T-helper 9 cell (primary cell): ENCODE results near the gene EVA1A.

Experiments used
- DNase-seq: peaks from one replicate; pipeline ENCODE4 v3.0.0-alpha.2; 2020

Gene EVA1A

DNA sequence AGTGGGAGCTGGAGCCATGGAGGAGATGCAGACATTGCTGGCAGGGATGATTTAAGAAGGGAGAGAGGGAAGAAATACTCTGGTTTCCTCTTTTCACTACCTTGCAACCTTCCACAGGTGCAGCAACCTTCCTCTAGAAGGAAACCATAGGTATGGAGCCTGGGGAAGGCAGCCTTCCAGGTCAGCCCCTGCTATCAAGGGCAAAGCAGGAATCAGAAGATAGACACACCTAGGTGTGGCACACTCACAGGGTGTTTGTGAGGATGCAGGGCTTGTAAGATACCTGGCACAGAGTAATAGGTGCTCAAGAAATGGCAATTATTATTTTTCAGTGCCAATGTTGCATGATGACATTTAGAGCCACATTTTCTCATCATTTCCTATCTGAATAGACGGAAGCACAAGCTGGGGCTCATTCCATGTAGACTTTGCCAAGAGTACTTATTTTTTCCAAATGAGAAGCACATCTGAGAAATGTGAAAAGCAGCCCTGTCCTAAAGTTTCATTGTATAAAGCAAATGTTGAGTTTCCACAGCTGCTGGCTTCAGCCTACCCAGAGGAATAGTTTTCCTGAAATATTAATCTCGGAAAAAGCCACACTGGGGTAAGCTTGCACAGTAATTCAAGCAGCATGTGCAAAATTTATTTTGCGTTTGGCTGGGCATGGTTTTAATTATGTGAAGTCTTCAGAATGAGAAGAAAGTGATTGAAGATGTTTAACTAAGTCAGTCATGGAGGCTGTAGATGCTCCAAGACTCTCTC lies 20.6 kb downstream of the EVA1A start:
- DNase-seq, result no peak

GRCh38 chr2:75538521-75539490 lies 21.9 kb downstream of the EVA1A start:
- DNase-seq, result no peak

- no peak for DNase-seq
Measured at GRCh38 chr2:75537658-75538057, 23.1 kb downstream of the EVA1A start.

DNA sequence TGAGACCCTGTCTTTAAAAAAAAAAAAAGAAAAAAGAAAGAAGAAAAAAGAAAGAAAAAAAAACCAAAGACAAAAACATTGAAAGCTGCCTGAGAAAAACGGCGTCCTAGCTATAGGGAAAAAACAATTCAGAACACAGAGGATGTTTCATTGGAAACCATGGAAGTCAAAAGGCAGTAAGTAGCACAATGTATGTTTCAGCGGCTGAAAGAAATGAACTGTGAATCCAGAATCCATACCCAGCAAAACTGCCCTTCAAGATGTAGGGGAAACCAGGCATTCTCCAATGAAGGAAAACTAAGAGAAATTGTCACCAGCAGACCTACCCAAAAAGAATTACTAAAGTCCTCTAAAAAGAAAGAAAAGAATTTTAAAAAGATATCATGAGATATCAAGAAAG lies 27.6 kb downstream of the EVA1A start:
- no peak for DNase-seq

GRCh38 chr2:75532488-75532887 lies 28.3 kb downstream of the EVA1A start:
- no peak for DNase-seq

DNA sequence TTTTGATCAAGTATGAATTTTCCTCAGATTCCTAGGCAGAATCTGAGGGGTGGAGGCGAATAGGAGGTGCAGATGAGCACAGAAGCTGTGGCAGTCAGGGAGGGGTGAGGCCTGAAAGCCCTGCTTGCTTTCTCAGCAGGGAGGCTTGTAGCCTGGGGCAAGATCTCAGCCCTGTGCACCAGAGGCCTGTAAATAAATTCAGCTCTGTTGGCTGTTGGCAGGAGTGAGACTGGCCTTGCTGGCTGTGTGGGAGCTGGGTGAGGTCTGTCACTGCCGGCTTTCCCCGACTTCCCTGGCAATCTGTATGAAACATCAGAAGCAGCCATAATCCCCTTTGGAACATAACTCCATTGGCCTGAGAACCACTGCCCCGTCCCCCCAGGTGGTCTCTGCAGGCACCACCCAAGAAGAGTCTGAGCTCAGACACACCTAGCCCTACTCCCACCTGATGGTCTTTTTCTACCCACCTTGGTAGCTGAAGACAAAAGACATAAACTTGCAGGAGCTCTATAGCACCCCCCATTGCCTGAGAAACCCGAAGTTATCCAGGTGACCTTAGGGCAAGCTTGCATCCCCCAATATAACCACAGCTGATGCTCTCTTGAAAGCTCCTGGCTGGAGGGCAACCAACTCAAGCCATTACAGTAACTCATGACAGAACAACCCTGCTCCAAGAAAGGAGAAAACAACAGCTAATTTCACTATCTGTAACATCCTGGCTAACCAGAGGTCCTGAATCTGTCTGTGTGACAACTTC lies 32.3 kb downstream of the EVA1A start:
- no peak for DNase-seq

DNA sequence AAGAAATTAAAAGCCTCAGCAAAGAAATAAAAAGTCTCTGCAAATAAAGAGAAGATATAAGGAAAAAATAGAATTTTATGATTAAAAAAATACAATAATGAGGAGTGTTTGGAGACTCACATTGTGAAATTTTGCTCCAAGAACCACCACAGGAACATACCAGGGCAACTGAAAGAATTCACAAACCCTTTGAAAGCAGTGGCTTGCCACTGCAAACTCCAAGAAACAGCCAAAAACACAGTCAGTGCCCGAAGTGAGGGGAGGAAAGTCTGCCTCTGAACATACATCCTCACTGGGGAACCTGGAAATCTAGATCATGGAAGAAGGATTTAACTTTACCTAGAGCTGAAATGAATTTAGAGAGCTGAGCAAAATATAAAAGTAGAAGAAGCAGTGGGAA lies 33.1 kb downstream of the EVA1A start:
- no peak for DNase-seq

- no peak for DNase-seq
Measured at GRCh38 chr2:75526842-75527241, 33.9 kb downstream of the EVA1A start.

DNA sequence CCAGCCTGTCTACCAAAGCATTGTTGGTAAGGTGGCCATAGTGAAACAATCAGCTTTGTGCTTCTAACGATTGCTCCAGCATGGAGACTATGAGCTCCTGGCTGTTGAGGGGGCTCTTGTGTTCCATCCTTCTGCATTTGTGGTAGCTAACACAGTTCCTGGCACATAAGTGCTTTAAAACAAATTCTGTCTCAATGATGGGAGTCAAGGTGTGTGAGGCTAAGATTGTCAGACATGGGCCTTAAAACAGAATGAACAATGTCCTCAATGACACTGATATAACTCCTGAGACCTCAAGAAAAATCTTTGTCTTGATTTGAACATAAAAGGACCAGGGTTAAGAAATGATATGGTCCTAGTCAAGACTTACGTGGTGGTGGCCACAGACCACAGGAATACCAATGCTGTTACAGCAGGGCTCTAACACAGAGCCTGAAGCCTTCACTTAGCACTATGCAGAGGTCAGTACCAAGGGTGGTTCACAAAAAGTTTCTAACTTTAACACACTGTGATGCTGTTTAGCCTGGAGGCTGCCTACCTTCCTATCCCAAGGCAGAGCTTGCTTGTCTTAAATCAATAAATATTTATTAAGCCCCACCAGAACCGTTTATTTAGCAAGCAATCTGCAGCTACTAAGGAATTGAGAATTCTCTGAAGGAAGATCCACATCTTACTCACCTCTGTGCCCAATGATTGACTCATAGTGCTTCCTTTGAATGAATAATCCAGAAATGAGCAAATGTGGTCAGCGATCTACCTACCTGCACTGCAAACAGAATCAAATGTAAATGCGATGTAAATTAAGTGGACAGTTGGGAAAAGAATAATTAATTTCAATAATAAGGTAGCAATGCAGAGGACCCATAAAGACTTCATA lies 35.1 kb downstream of the EVA1A start:
- DNase-seq, result no peak

GRCh38 chr2:75524276-75524911 lies 36.3 kb downstream of the EVA1A start:
- no peak for DNase-seq

DNA sequence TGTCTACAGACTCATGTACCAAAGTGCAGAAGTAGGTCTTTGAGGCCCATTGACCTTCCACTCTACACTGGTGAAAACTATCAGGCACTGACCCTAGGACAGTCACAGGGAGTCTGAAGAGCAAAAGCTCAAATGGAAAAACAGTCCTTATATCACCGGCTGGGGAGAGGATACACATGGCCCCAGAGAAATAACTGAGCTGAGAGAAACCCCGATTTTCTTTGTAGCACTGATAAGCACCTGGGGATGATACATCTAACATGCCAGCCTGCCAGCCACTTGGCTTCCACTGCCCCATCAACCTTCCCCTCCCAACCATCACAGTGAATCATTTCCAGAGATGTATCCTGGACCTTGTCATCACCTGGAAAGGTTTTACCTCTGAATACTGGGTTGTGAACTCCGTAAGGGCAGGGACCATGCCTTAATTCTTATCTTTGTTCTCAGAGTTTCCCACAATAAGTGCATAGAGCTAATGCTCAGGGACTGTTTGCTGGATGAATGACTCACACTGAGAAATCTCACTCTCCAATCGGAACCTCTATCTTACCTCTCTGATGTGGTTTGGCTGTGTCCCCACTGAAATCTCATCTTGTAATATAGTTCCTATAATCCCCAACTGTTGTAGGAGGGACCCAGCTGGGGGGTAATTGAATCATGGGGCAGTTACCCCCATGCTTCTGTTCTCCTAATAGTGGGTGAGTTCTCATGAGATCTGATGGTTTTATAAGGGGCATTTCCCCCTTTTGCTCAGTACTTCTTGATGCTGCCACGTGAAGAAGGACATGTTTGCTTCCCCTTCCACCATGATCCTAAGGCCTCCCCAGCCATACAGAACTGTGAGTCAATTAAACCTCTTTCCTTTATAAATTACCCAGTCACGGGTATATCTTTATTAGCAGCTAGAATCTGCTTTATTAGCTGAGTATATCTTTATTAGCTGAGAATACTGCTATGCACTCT lies 37.1 kb downstream of the EVA1A start:
- no peak for DNase-seq

GRCh38 chr2:75522543-75523312 lies 38.0 kb downstream of the EVA1A start:
- DNase-seq, result no peak

- no peak for DNase-seq
Measured at GRCh38 chr2:75521225-75521872, 39.4 kb downstream of the EVA1A start.

DNA sequence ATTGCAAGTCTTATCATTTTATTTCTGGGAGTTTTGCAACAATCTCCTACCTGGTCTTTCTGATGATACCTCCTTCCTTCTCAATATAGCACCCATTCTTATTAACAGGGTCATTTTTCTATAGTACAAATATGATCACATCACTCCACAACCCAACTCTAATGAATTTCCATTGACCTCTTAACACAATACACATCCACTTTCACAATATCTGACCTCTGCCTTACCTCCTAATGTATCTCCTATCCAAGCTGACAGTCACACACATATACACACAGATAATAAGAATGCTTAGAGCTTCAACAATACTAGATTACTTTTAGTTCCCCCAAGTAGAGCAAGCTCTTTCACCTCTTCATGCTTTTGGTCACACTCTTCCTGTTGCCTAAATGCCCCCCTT lies 40.9 kb downstream of the EVA1A start:
- no peak for DNase-seq

DNA sequence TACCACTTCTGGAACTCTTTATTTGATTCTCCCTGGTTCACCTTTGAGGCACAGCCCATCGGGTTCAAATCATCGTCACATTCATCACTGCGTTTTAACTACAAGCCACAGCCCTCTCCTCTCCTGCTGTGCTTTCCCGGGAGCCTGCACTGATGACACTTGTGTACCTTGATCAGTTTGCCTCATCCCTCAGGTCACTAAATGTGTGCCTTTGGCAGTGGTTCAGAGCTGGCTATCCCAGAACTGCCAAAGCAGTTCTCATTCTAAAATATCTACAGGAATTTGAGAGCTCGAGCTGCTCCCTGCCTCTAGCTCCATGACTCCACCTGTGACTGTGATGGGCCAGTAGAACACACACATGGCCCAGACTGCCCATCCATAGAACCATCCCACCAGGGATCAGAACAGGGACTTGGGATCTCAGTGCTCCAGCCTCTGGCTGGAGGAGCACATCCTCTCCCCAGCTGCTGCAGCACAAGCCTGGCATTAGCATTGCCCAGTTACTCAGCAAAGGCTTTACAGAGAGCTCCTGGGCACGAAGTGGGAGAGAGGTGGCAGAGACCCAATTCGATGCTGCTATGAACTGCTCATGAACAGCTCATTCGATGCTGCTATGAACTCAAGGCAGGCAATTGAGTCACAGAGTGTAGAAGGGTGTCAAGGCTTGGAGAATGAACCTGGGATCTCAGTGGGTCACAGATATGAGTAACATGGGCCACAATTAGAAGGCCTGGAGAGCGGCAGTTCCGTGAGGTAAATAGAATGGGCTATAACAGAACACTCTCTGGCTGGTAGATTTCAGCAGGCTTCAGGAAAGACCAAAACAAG lies 41.9 kb downstream of the EVA1A start:
- no peak for DNase-seq

GRCh38 chr2:75517547-75518230 lies 43.0 kb downstream of the EVA1A start:
- no peak for DNase-seq
